OCI-LY7 (cell line): ENCODE data around the gene CHST8. TPM values are rescaled to one million over a fixed set of nuclear protein-coding genes. Genes with fewer than 3 reads are reported as not detected.

Experiments
- BruUV-seq: library from RNA; stranded (reverse); fragments of 400-500 nt; replicated peaks from 2 replicates; lab custom pipeline; 2021; lab: Mats Ljungman, UMichigan
- CTCF ChIA-PET: fragments of 300-600 bp; sonication (Branson Sonifier 250); formaldehyde crosslinking; loops from one replicate; lab custom pipeline; 2022; ENCODE audit warnings: antibody characterized with exemption; ENCODE audit not compliant: unreplicated experiment; lab: Charles Lee
- POLR2A ChIA-PET: fragments of 300-600 bp; sonication (Branson Sonifier 250); formaldehyde crosslinking; loops from one replicate; lab custom pipeline; 2022; ENCODE audit warnings: antibody characterized with exemption; lab: Charles Lee
- DNase-seq: peaks from one replicate; pipeline ENCODE4 v3.0.0-alpha.2; 2015; ENCODE audit warnings: low spot score
- H2AFZ ChIP-seq: fragments of 200-600 bp; sonication (generic), shearing (Covaris generic); 2 replicates; pipeline ENCODE4 v1.6.1; 2014; ENCODE audit warnings: mild to moderate bottlenecking, antibody characterized with exemption, low read length, moderate library complexity
- H3K27ac ChIP-seq: fragments of 200-600 bp; sonication (generic); 2 replicates; pipeline ENCODE4 v1.5.1; 2014; ENCODE audit warnings: mixed run types, low read depth, mild to moderate bottlenecking, moderate library complexity, low read length, inconsistent platforms; ENCODE audit not compliant: poor library complexity, severe bottlenecking
- H3K36me3 ChIP-seq: fragments of 200-600 bp; sonication (generic); 2 replicates; pipeline ENCODE4 v1.6.1; 2014; ENCODE audit warnings: mild to moderate bottlenecking, antibody characterized with exemption, low read length, moderate library complexity, mixed read lengths; ENCODE audit not compliant: insufficient read depth
- H3K4me1 ChIP-seq: fragments of 200-600 bp; sonication (generic); 2 replicates; pipeline ENCODE4 v1.5.1; 2014; ENCODE audit warnings: mild to moderate bottlenecking, low read length; ENCODE audit not compliant: insufficient read depth, poor library complexity, severe bottlenecking
- H3K4me2 ChIP-seq: fragments of 200-600 bp; sonication (generic); 2 replicates; pipeline ENCODE4 v1.6.1; 2014; ENCODE audit warnings: mild to moderate bottlenecking, low read length
- H3K4me3 ChIP-seq: fragments of 200-600 bp; sonication (generic); 2 replicates; pipeline ENCODE4 v1.5.1; 2014; ENCODE audit warnings: mild to moderate bottlenecking, low read depth, low read length; ENCODE audit not compliant: poor library complexity, severe bottlenecking
- H3K79me2 ChIP-seq: fragments of 200-600 bp; sonication (generic); 2 replicates; pipeline ENCODE4 v1.6.1; 2016; ENCODE audit warnings: low read depth, mild to moderate bottlenecking, low read length, moderate library complexity, mixed read lengths; ENCODE audit not compliant: insufficient read depth
- H3K9me2 ChIP-seq: fragments of 200-600 bp; sonication (generic); 2 replicates; pipeline ENCODE4 v1.6.1; 2016; ENCODE audit warnings: mild to moderate bottlenecking, low read length, mixed read lengths; ENCODE audit not compliant: insufficient read depth
- H3K9me3 ChIP-seq: fragments of 200-600 bp; sonication (generic); 2 replicates; pipeline ENCODE4 v1.6.1; 2014; ENCODE audit warnings: mild to moderate bottlenecking, mixed run types, low read length, mixed read lengths
- H4K20me1 ChIP-seq: fragments of 200-600 bp; sonication (generic); 2 replicates; pipeline ENCODE4 v1.6.1; 2014; ENCODE audit warnings: mild to moderate bottlenecking, antibody characterized with exemption, low read length, moderate library complexity, mixed read lengths; ENCODE audit not compliant: insufficient read depth
- EZH2phosphoT487 ChIP-seq: fragments of 200-600 bp; sonication (generic); IDR thresholded peaks from 2 replicates; pipeline ENCODE4 v1.6.1; 2018; ENCODE audit warnings: low read depth, borderline replicate concordance, mild to moderate bottlenecking, mixed run types, antibody characterized with exemption, low read length, moderate library complexity, mixed read lengths
- intact Hi-C: fragments of 100-400 bp; cut with micrococcal nuclease; formaldehyde crosslinking; loops from one replicate; pipeline ENCODE4 v1.10.0; 2022; ENCODE audit not compliant: unreplicated experiment
- total RNA-seq, 2 experiments: library from RNA; depleted of rRNA in 1 of 2; stranded (reverse); fragments of >200 nt in 1 of 2; shearing (Covaris generic) in 1 of 2; gene quantifications; 2 replicates each; pipeline ENCODE4 v1.2.3, GENCODE V29; 2014 to 2022
- TF ChIP-seq, protein P1 (sequence below): fragments of 200-600 bp; sonication (generic); conservative IDR thresholded peaks from 2 replicates; pipeline ENCODE4 v1.5.1; 2014; ENCODE audit warnings: mild to moderate bottlenecking, antibody characterized with exemption, low read length, moderate library complexity, mixed read lengths

CHST8 gene
- total RNA-seq, 2 experiments from 2014 or later, result not detected

DNA sequence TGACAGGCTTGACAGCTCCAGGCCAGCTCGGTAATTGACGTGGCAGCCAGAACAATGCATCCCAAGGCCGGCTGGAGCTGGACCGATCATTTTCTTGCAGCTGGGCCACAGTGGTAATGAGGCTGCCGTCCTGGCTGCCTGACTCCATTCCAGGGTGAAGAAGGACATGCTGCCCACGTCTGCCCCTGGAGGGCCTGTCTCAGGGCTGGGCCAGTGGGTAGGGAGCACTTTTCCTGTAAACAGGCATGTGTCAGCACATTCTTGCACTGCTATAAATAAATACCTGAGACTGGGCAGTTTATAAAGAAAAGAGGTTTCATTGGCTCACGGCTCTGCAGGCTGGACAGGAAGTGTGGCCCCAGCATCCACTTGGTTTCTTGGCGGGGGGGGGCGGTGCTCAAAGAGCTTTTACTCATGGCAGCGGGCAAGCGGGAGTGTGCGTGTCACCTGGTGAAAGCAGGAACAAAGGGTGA lies 136.8 kb downstream of the CHST8 start:
- TF ChIP-seq, protein P1, sequence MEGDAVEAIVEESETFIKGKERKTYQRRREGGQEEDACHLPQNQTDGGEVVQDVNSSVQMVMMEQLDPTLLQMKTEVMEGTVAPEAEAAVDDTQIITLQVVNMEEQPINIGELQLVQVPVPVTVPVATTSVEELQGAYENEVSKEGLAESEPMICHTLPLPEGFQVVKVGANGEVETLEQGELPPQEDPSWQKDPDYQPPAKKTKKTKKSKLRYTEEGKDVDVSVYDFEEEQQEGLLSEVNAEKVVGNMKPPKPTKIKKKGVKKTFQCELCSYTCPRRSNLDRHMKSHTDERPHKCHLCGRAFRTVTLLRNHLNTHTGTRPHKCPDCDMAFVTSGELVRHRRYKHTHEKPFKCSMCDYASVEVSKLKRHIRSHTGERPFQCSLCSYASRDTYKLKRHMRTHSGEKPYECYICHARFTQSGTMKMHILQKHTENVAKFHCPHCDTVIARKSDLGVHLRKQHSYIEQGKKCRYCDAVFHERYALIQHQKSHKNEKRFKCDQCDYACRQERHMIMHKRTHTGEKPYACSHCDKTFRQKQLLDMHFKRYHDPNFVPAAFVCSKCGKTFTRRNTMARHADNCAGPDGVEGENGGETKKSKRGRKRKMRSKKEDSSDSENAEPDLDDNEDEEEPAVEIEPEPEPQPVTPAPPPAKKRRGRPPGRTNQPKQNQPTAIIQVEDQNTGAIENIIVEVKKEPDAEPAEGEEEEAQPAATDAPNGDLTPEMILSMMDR, result no peak
- no peak for TF ChIP-seq EZH2phosphoT487
- no peak overlapping the region for H3K4me2 ChIP-seq
- ChIA-PET CTCF (no interaction called here), POLR2A (no interaction called here)
- H3K9me3 ChIP-seq, result no peaks in the 10 kb centered on the region
- intact Hi-C loops, result no loop called here
- no TSS peak for BruUV-seq
- no peaks in the 10 kb centered on the region for H3K36me3 ChIP-seq
- H3K27ac ChIP-seq, result no peak overlapping the region
- H3K4me1 ChIP-seq, result no peaks in the 10 kb centered on the region
- H3K4me3 ChIP-seq, result no peak overlapping the region
- no peaks in the 10 kb centered on the region for H3K79me2 ChIP-seq
- H2AFZ ChIP-seq, result no peak overlapping the region
- H4K20me1 ChIP-seq, result no peaks in the 10 kb centered on the region
- DNase-seq, result no peak
- H3K9me2 ChIP-seq, result no peaks in the 10 kb centered on the region

DNA sequence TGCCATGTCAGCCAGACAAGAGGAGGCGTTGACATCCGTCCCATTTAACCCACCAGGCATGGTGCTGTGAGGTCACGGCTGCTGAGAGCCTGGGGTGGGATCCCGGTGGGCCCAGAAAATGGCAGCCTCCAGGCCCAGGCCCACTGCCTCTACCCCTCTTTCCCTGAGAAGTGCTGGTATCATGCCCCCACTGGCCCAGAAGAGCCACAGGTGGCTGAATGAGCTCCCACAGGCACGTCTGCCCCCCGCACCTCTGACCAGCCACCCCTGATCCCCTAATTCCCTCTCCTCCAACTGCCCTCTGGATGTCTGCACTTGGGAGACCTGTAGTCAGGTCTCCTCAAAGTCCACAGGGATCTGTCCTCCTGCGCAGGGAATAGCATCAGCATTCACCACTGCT lies 137.6 kb downstream of the CHST8 start:
- H2AFZ ChIP-seq, result no peak overlapping the region
- no TSS peak for BruUV-seq
- H3K27ac ChIP-seq, result no peak overlapping the region
- H3K4me3 ChIP-seq, result no peak overlapping the region
- H3K4me2 ChIP-seq, result no peak overlapping the region
- ChIA-PET POLR2A (no interaction called here), CTCF (no interaction called here)
- DNase-seq, result no peak
- no peaks in the 10 kb centered on the region for H3K79me2 ChIP-seq
- H3K4me1 ChIP-seq, result no peaks in the 10 kb centered on the region
- H3K36me3 ChIP-seq, result no peaks in the 10 kb centered on the region
- no peaks in the 10 kb centered on the region for H4K20me1 ChIP-seq
- H3K9me2 ChIP-seq, result no peaks in the 10 kb centered on the region
- no peaks in the 10 kb centered on the region for H3K9me3 ChIP-seq
- intact Hi-C loops, result no loop called here
- TF ChIP-seq, protein P1, result no peak

DNA sequence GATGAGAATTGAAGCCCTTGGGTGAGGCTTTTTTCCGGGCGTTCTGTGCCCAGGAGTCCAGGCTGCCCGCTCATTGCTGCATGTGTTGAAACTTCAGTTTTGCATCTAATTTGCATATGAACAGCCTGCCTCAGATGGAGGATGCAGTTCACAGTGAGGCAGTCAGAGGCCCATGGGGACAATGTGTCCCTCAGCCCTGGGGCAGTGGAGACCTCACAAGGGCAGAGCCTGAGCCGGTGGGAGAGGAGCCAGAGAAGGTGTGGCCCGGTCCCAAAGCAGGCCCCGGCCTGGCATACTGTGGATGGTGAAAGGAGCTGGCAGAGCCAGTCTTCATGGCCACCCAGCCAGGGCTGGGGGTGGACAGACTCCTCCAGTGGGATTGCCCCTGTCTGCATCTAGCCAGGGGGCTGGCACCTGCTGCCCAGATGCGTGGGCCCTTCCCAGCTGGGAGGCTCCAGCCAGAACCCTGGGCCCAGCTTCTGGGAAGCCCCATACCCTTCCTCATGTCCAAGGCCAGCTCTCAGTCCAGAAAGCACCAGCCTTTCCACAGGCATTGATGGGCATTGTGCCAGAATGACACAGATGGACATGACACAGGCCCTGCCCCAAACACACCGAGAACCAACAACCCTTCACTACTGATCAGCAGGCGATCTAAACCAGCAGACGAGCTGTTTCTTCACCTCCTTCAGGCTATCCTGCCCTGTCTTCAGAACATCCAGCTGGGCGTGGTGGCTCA lies 142.0 kb downstream of the CHST8 start:
- CTCF ChIA-PET, result interaction anchor here (0.6 to 0.7 kb wide), 2 partner anchors 33 to 348 kb away, joined by 3 to 5 read pairs; partner anchors contain the start of gene KCTD15
- Histone ChIP-seq H3K36me3 (no peaks in the 10 kb centered on the region), H3K9me2 (no peaks in the 10 kb centered on the region), H3K79me2 (no peaks in the 10 kb centered on the region), H3K9me3 (no peaks in the 10 kb centered on the region), H4K20me1 (no peaks in the 10 kb centered on the region), H3K4me2 (no peak overlapping the region), H3K4me3 (no peak overlapping the region), H2AFZ (no peak overlapping the region), H3K27ac (no peak overlapping the region), H3K4me1 (no peaks in the 10 kb centered on the region)
- intact Hi-C loops, result no loop called here
- no peak for TF ChIP-seq EZH2phosphoT487
- TF ChIP-seq, protein P1, result no peak
- no peak for DNase-seq
- POLR2A ChIA-PET, result no interaction called here
- no TSS peak for BruUV-seq
